NAMALWA (cell line): ENCODE measurements around the gene TOM1L1.

Experiments
- DNase-seq: peaks from one replicate; pipeline ENCODE4 v3.0.0-alpha.2; 2015; ENCODE audit warnings: low spot score

Gene TOM1L1

DNA sequence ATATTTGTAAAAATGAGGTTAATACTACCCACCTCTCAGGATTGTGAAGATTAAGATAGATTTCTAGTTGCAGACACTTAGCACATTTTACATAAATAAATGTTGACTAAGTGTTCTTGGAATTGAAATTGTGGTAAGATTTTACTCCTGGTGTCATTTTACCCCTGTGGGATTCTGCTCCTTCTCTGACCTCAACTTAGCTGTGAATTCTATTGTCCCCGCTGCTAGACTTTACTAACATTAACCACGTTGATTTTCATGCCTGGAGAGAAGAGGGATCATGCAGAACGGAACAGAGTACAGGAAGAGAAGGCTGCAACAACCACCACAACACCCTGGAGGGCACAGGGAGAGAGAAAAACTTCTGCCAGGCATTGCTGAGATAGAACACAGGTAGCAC, 2.1 kb upstream of the TOM1L1 start:
- DNase-seq = no peak

DNA sequence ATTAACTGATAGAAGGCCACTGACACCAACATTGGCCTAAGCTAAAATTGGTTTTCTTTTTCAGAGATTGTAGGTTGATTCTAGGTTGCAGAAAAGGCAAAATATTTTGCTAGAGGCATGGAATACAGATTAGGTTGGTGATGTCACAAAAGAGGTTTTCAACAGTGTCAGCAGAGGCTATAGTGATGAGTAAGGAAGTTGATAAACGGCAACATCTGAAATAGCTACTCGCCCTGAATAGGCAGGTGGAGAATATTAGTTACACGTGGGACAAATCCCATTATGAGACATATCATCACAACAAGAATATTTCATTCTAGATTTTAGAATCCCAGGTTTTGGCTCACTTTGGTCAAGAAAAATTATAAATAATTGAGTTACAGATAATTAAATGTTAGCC, 1.5 kb upstream of the TOM1L1 start:
- DNase-seq = no peak

DNA sequence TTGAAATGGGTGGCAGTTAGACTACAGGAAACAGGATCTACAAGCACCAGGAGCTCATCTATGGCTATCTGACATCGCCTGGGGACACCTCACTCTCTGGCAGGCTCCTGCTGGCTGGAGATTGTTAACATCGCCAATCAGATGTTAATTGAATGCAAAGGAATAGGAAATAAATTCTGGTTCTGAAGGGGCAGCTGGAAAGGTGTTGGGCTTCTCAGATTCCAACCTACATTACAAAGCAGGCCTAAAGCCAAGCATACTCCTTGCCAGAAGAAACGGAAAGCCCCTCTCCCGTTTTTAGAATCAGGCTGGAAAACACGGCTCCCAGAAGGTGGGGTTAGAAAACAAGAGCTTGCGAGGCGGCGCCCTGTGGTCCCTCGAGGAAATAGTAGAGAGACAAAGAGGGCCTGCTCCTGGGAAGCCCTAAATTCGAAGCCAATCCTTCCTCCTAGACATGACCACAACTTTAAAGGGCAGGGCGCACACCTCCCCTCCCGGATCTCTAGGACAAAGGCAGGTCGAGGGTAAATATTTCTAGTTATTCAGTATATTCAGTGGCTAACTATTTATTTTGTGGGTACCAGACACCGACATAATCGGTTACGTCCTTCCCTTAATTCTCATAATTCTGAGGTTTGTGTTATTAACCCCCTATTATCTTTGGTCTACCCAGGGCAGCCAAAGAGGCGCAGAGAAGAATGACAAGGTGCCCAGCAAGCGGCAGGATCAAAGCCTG, 763 bp upstream of the TOM1L1 start:
- DNase-seq = no peak

GRCh38 chr17:54901230-54901822, 674 bp downstream of the TOM1L1 start:
- DNase-seq = no peak

DNA sequence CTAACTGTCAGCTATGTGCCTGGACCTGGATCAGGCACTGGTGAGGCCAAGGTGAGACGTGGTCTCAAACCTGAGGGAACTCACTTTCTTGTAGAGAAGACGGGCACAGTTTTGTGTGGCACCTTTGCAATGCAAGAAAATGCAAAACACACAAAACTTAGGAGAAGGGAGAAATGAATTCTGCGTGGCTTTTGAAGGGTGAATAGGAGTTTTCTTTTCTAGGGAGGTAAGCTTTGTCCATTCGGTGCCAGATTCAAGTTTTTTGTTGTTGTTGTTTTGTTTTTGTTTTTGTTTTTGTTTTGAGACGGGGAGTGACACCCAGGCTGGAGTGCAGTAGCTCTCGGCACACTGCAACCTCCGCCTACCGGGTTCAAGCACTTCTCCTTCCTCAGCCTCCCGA, 1.4 kb downstream of the TOM1L1 start:
- DNase-seq = no peak

- no peak for DNase-seq
These were observed 2.0 kb downstream of the TOM1L1 start for GRCh38 chr17:54902611-54903010.

DNA sequence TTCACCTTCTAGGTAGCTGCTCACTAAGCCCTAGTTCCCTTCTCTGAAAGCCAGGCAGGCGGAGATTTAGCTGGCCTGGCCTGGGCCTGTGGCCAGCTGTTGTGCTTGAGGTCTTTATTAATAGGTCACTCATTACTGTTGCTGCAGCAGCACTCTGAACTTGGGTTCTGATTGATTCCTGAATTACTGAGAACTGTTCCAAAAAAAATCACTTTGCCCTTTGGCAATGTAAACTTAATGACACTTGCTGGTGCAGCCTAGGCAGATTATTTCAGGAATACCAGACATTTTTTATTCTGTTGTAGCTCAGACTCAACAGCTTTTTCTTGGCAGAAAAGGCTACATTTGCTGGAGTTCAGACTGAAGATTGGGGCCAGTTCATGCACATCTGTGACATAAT, 2.7 kb downstream of the TOM1L1 start:
- no peak for DNase-seq

GRCh38 chr17:54906683-54907082, 6.0 kb downstream of the TOM1L1 start:
- no peak for DNase-seq

DNA sequence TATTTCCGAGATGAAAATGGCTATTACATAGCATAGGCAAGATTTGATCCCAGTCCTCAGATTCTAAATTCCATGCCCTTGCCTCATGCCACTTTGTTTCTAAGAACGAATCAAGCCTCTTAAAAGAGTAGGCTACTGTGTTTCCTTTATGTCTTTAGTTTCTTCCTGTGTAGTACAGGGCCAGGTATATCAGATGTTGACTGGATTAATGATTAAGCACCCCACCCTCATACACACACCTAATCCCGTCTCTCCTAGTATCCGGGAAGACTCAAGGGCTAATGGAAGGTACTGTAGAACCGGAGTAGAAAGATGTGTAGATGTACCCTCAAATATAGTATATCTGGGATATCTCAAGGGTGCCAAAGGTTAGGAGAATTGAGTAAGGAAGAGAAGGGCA, 6.7 kb downstream of the TOM1L1 start:
- no peak for DNase-seq

GRCh38 chr17:54909766-54910165, 9.1 kb downstream of the TOM1L1 start:
- no peak for DNase-seq

- no peak for DNase-seq
These were observed 16.1 kb downstream of the TOM1L1 start for GRCh38 chr17:54916721-54917120.

DNA sequence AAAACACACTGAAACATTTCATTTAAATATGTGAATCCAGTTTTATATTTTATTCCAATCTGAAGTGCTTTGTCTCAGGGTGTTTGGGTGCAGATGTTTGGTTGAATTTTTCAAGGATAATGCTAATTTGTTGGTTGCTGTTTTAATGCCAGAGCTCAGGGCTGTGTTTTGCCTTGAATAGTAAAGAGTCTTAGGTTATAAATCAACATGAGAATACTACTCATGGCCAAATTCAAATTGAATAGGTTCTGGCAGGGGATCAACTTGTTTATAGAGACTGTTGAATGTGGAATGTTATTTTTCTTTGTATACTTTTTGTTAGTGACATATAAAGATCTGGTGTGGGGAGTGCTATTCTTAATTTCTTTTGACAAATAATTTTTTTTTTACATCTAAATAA, 18.8 kb downstream of the TOM1L1 start:
- DNase-seq = no peak

- DNase-seq = no peak
These were observed 20.2 kb downstream of the TOM1L1 start for GRCh38 chr17:54920819-54921218.

DNA sequence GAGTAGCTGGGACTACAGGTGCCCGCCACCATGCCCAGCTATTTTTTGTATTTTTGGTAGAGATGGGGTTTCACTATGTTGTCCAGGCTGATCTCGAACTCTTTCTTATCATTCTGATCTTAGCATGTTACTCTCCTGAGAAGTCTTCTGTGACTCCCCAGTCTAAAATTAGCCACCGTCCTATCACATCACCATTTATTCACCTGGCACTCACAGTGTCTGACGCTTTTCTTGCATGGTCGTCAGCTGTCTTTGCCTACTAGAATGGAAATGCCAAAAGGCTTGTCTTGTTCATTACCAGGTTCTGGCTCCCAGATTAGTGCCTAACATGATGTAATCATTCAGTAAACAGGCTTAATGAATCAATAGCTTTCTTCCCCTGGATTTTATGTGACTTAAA, 23.8 kb downstream of the TOM1L1 start:
- DNase-seq = no peak

DNA sequence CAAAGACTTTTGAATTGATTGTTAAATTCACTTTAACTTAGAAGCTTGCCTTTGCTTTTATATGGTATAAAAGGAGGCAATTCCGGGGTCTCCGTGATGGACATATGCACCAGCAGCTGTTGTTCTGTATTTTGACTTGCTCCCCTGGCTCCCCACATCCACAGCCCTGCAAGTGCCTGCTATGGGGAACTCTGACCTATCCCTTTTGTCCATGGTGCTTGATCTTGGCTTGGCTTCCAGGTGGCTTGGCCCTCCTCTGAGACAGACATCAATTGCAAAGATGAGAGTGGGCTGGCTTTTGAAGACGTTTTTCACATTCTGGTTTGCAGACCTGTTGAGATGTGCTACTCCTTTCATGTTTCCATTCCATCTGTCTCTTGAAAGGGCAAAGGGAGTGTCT, 26.9 kb downstream of the TOM1L1 start:
- DNase-seq = no peak

- no peak for DNase-seq
These were observed 32.1 kb downstream of the TOM1L1 start for GRCh38 chr17:54932711-54933110.

GRCh38 chr17:54933921-54934320, 33.3 kb downstream of the TOM1L1 start:
- no peak for DNase-seq

DNA sequence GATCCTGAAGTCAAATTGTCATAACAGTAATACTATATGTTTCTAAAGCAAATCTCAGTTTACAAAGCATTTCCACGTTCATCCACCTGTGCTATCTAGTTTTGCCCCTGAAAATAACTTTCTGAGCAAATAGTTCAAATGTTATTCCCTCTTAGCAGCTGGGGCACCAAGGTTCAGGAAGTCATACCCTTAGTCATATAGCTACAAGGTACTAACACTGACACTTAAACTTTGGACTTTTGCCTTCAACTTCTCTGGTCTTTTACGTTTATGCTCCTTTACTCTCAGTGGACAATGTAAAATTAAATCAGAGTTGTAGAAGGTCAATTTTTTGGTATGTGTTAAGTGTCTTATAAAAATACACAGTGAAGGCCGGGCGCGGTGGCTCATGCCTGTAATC, 34.8 kb downstream of the TOM1L1 start:
- no peak for DNase-seq

DNA sequence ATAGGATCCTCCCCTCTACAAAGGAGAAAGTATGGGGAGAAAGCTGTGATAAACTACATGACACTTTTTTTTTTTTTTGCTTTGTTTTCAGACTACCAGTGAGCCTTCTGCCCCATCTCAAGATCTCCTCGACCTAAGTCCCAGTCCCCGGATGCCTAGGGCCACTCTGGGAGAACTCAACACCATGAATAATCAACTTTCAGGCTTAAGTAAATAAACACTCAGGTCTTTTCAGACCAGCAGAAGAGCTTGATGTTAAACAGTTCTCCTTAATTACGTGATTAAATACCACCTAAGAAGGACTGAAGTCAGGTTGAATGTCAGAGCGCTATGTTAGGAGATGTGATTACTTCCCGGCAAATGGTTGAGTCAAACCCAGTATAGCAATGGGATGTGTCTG, 36.4 kb downstream of the TOM1L1 start:
- no peak for DNase-seq

- DNase-seq = no peak
These were observed 36.8 kb downstream of the TOM1L1 start for GRCh38 chr17:54937426-54937825.

- DNase-seq = no peak
These were observed 40.6 kb downstream of the TOM1L1 start for GRCh38 chr17:54941285-54941684.

GRCh38 chr17:54944796-54945195, 44.1 kb downstream of the TOM1L1 start:
- no peak for DNase-seq

GRCh38 chr17:54945231-54945630, 44.6 kb downstream of the TOM1L1 start:
- no peak for DNase-seq

GRCh38 chr17:54945671-54946070, 45.0 kb downstream of the TOM1L1 start:
- no peak for DNase-seq
